GM10248 (cell line): ENCODE results near the gene CD6.

Source experiments
- CTCF ChIA-PET: fragments of 300-600 bp; sonication (Branson Sonifier 250); formaldehyde crosslinking; extraction: SDS; loops from one replicate; lab custom pipeline; 2021; ENCODE audit warnings: antibody characterized with exemption; lab: Yijun Ruan, JAX
- POLR2A ChIA-PET: fragments of 350-650 bp; sonication (Branson Sonifier 250); formaldehyde crosslinking; extraction: SDS; loops from one replicate; lab custom pipeline; 2020; ENCODE audit warnings: antibody characterized with exemption; lab: Yijun Ruan, JAX
- DNase-seq: peaks from one replicate; pipeline ENCODE4 v3.0.0; 2012; ENCODE audit errors: extremely low spot score
- CTCF ChIP-seq: IDR thresholded peaks from 2 replicates; pipeline ENCODE4 v1.5.1; 2012; ENCODE audit warnings: mild to moderate bottlenecking, low read depth; ENCODE audit errors: extremely low read depth, missing control alignments, control extremely low read depth

CD6 gene

DNA sequence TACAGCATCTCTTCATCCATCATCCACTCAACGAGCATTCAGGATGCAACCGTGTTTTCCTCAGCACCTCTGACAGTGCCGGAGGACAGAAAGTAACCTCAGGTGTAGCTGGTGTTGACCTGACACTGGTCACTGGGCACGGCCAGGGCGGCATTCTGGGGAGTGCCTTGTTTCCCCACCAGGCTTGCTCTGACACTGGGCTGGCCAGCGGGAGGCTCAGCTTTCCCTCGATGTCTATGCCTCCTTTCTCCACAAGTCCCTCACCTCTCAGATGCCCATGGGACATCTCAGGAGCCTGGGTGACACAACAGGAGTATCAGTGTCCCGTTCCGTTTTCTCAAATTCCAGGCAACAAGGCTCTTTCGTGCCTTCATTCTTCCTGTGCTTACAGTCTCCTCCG is 28.9 kb downstream of the CD6 start:
- no peak for TF ChIP-seq CTCF
- DNase-seq: no peak
- ChIA-PET POLR2A (no interaction called here), CTCF (no interaction called here)

GRCh38 chr11:61001931-61002330 is 30.5 kb downstream of the CD6 start:
- ChIA-PET POLR2A (no interaction called here), CTCF (no interaction called here)
- no peak for TF ChIP-seq CTCF
- DNase-seq: no peak

DNA sequence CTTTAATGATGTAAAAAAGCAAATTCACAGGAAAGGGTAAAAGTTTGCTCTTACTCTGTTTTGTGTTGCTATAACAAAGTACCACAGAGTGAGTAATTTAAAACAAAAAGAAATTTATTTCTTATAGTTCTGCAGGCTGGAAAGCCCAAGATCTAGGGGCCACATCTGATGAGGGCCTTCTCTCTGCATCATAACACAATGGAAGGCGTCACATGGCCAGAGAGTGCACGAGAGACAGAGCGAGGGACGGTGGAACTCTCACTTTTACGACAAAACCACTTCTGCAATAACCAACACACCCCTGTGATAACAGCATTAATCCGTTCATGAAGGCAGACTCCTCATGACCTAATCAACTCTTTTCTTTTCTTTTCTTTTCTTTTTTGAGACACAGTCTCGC is 31.1 kb downstream of the CD6 start:
- TF ChIP-seq CTCF: no peak
- ChIA-PET POLR2A (no interaction called here), CTCF (no interaction called here)
- DNase-seq: no peak

- TF ChIP-seq CTCF: no peak
- DNase-seq: no peak
- POLR2A ChIA-PET: no interaction called here
- CTCF ChIA-PET: interaction anchor here (1.4 to 2.6 kb wide), 2 partner anchors 10 to 34 kb away, joined by 5 to 10 read pairs; no protein-coding TSS in a partner anchor
Measured at GRCh38 chr11:61004180-61004611, 32.7 kb downstream of the CD6 start.

- ChIA-PET CTCF (interaction anchor here (2.6 kb wide), 1 partner anchor 35 kb away, joined by 10 read pairs; no protein-coding TSS in a partner anchor), POLR2A (no interaction called here)
- no peak for DNase-seq
- no peak for TF ChIP-seq CTCF
Measured at GRCh38 chr11:61004761-61005181, 33.3 kb downstream of the CD6 start.

- no peak for DNase-seq
- CTCF ChIA-PET: no interaction called here
- TF ChIP-seq CTCF: no peak
- POLR2A ChIA-PET: no interaction called here
Measured at GRCh38 chr11:61007383-61007955, 36.0 kb downstream of the CD6 start.
